ENCODE measurements around the gene AMMECR1.
"Not testable (repeated sequence)": the region's sequence is repeated elsewhere in the genome, so short reads cannot be mapped to it uniquely, and the experiment has no call there.

The AMMECR1 gene

DNA sequence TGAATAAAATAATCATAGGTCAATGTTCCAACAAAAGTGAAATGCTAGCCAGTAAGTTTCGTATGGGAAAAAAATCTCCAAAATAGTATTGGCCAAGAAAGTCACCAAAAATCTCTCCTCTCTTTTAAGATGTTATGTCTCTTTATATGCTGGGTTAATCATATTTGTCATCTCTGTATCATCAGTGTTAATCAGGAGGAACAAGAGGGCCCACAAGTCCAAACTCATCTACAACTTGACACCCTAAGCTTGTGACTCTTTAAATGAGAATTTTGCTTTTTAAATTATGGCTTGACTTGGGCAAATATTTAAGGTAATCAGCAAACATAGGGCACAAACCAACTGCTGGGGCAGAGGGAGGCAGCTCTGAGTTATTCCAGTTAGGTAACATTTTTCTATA lies 75.5 kb downstream of the AMMECR1 start:
- H3K27ac ChIP-seq (ENCODE audit: insufficient read depth, low read depth, low read length, poor library complexity, severe bottlenecking) = no peak overlapping the region
- no peaks in the 10 kb centered on the region for H3K9me3 ChIP-seq (ENCODE audit: control insufficient read depth, low read length)
- H3K27me3 ChIP-seq (ENCODE audit: control insufficient read depth, insufficient read depth, low read length, poor library complexity, severe bottlenecking) = no peaks in the 10 kb centered on the region
- 88% methylated on average over 1 of the region's 1 CpG; no CpG with 5 or more reads in 1 of the 2 experiments for WGBS, 2 experiments
- H3K4me1 ChIP-seq (ENCODE audit: control insufficient read depth, insufficient read depth, low read length) = no peaks in the 10 kb centered on the region
- no peak overlapping the region for H3K4me3 ChIP-seq (ENCODE audit: insufficient read depth, low read depth, low read length)
- H3K36me3 ChIP-seq (ENCODE audit: control insufficient read depth, insufficient read depth, low read length) = no peaks in the 10 kb centered on the region

DNA sequence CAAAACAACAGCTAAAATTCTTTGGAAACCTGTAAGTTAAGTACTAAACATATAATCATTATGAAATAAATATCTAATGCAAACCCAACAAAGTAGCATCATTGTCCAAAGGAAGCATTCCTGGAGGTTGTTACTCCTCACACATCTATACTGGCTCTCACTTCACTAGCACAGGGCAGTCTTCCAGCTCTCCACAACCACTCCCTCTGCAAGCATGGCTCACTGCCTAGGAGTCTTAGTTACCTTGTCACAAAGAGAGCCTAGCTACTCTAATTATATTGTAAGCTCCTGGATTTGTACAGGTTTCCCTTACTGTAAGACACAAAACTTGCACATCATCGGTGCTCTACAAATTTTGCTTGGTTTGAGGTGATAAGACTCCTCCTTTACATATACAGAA lies 76.1 kb downstream of the AMMECR1 start:
- WGBS, 2 experiments = no CpG with 5 or more reads among the region's 1 CpG
- H3K9me3 ChIP-seq (ENCODE audit: control insufficient read depth, low read length) = no peaks in the 10 kb centered on the region
- no peaks in the 10 kb centered on the region for H3K27me3 ChIP-seq (ENCODE audit: control insufficient read depth, insufficient read depth, low read length, poor library complexity, severe bottlenecking)
- no peak overlapping the region for H3K4me3 ChIP-seq (ENCODE audit: insufficient read depth, low read depth, low read length)
- no peaks in the 10 kb centered on the region for H3K4me1 ChIP-seq (ENCODE audit: control insufficient read depth, insufficient read depth, low read length)
- H3K27ac ChIP-seq (ENCODE audit: insufficient read depth, low read depth, low read length, poor library complexity, severe bottlenecking) = no peak overlapping the region
- H3K36me3 ChIP-seq (ENCODE audit: control insufficient read depth, insufficient read depth, low read length) = no peaks in the 10 kb centered on the region

DNA sequence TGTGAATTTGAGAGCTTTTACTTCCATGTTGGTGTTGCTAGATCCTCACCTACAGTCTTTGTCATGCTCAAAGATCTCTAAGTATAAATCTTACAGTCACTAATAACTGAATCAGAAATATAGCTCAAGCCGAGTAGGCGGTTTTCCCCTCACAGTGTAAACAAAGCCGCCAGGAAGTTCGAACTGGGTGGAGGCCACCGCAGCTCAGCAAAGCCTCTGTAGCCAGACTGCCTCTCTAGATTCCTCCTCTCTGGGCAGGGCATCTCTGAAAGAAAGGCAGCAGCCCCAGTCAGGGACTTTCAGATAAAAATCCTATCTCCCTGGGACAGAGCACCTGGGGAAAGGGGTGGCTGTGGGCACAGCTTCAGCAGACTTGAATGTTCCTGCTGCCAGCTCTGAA lies 79.6 kb downstream of the AMMECR1 start:
- 86 to 89% methylated on average over 5 of the region's 5 CpGs for WGBS, 2 experiments
- H3K27me3 ChIP-seq (ENCODE audit: control insufficient read depth, insufficient read depth, low read length, poor library complexity, severe bottlenecking); H3K4me1 ChIP-seq (ENCODE audit: control insufficient read depth, insufficient read depth, low read length); H3K4me3 ChIP-seq (ENCODE audit: insufficient read depth, low read depth, low read length); H3K9me3 ChIP-seq (ENCODE audit: control insufficient read depth, low read length); H3K36me3 ChIP-seq (ENCODE audit: control insufficient read depth, insufficient read depth, low read length); H3K27ac ChIP-seq (ENCODE audit: insufficient read depth, low read depth, low read length, poor library complexity, severe bottlenecking): not testable (repeated sequence)

DNA sequence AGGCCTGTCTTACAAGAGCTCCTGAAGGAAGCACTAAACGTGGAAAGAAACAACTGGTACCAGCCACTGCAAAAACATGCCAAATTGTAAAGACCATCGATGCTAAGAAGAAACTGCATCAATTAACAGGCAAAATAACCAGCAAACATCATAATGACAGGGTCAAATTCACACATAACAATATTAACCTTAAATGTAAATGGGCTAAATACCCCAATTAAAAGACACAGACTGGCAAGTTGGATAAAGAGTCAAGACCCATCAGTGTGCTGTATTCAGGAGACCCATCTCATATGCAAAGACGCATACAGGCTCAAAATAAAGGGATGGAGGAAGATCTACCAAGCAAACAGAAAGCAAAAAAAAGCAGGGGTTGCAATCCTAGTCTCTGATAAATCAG lies 86.4 kb downstream of the AMMECR1 start:
- H3K4me1 ChIP-seq (ENCODE audit: control insufficient read depth, insufficient read depth, low read length) = not testable (repeated sequence)
- 96% methylated on average over 2 of the region's 3 CpGs; no CpG with 5 or more reads in 1 of the 2 experiments for WGBS, 2 experiments

DNA sequence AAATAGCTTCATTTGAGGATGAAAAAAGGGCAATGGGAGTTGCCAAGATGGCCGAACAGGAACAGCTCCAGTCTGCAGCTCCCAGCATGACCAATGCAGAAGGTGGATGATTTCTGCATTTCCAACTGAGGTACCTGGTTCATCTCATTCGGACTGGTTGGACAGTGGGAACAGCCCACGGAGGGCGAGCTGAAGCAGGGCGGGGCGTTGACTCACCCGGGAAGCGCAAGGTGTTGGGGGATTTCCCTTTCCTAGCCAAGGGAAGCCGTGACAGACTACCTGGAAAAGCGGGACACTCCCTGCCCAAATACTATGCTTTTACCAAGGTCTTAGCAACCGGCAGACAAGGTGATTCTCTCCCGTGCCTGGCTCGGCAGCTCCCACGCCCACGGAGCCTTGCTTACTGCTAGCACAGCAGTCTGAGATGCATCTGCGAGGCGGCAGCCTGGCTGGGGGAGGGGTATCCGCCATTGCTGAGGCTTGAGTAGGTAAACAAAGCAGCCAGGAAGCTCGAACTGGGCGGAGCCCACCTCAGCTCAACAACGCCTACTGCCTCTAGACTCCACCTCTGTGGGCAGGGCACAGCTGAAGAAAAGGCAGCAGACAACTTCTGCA lies 88.3 kb downstream of the AMMECR1 start:
- not testable (repeated sequence) for H3K36me3 ChIP-seq (ENCODE audit: control insufficient read depth, insufficient read depth, low read length); H3K27me3 ChIP-seq (ENCODE audit: control insufficient read depth, insufficient read depth, low read length, poor library complexity, severe bottlenecking); H3K4me1 ChIP-seq (ENCODE audit: control insufficient read depth, insufficient read depth, low read length); H3K27ac ChIP-seq (ENCODE audit: insufficient read depth, low read depth, low read length, poor library complexity, severe bottlenecking); H3K9me3 ChIP-seq (ENCODE audit: control insufficient read depth, low read length)
- WGBS, 2 experiments = 45 to 62% methylated on average over 21 of the region's 21 CpGs
- H3K4me3 ChIP-seq (ENCODE audit: insufficient read depth, low read depth, low read length) = peak overlapping the region; percentile 6

More for the DNA sequence above, 86.4 kb downstream of the AMMECR1 start:
- H3K27ac ChIP-seq (ENCODE audit: insufficient read depth, low read depth, low read length, poor library complexity, severe bottlenecking); H3K36me3 ChIP-seq (ENCODE audit: control insufficient read depth, insufficient read depth, low read length); H3K9me3 ChIP-seq (ENCODE audit: control insufficient read depth, low read length); H3K4me3 ChIP-seq (ENCODE audit: insufficient read depth, low read depth, low read length); H3K27me3 ChIP-seq (ENCODE audit: control insufficient read depth, insufficient read depth, low read length, poor library complexity, severe bottlenecking): not testable (repeated sequence)

DNA sequence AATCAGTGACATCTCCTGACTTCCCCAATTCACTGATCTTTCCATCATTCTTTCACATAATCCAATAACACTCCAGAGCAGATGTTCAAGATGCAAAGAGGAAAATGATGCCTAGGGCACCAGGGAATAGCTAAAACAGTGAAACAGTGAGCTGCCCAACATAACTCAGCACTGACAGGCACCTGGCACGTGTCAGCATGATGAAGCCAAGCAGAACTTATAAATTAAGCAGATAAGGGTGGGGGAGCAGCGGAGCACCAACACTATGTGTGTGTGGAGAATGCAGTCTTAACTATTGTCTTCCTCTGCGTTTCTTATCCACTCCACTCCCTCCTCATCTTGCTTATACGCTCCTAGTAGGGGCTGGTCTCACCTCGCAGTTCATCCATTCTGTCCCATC lies 89.4 kb downstream of the AMMECR1 start:
- 88 to 92% methylated on average over 3 to 5 of the region's 5 CpGs for WGBS, 2 experiments
- no peaks in the 10 kb centered on the region for H3K27me3 ChIP-seq (ENCODE audit: control insufficient read depth, insufficient read depth, low read length, poor library complexity, severe bottlenecking)
- H3K9me3 ChIP-seq (ENCODE audit: control insufficient read depth, low read length) = no peaks in the 10 kb centered on the region
- H3K36me3 ChIP-seq (ENCODE audit: control insufficient read depth, insufficient read depth, low read length) = no peaks in the 10 kb centered on the region
- H3K4me1 ChIP-seq (ENCODE audit: control insufficient read depth, insufficient read depth, low read length) = no peaks in the 10 kb centered on the region
- no peak overlapping the region for H3K27ac ChIP-seq (ENCODE audit: insufficient read depth, low read depth, low read length, poor library complexity, severe bottlenecking)
- no peak overlapping the region for H3K4me3 ChIP-seq (ENCODE audit: insufficient read depth, low read depth, low read length)

DNA sequence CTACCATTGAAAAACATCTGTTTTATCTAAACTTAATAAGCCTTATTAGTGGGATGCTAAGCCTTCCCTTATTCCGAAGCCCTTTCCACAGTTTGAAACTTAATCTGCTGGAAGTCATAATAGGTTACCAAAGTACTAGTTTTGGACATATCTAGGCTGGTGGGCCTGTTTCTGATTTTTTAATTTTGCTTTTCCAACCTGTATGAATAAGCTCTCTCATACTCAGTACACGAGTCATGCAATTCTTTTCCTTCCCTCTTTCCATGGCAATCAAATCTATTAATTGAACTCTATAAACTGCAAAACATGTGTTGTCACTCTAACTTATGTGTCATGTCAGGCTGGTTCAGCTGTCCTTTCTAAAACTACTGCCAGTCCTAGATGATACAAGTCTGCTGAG lies 91.0 kb downstream of the AMMECR1 start:
- Histone ChIP-seq H3K4me1 (ENCODE audit: control insufficient read depth, insufficient read depth, low read length) (no peaks in the 10 kb centered on the region), H3K4me3 (ENCODE audit: insufficient read depth, low read depth, low read length) (no peak overlapping the region), H3K27me3 (ENCODE audit: control insufficient read depth, insufficient read depth, low read length, poor library complexity, severe bottlenecking) (no peaks in the 10 kb centered on the region), H3K36me3 (ENCODE audit: control insufficient read depth, insufficient read depth, low read length) (no peaks in the 10 kb centered on the region), H3K9me3 (ENCODE audit: control insufficient read depth, low read length) (no peaks in the 10 kb centered on the region), H3K27ac (ENCODE audit: insufficient read depth, low read depth, low read length, poor library complexity, severe bottlenecking) (no peak overlapping the region)
- 91 to 100% methylated on average over 1 to 2 of the region's 2 CpGs for WGBS, 2 experiments

DNA sequence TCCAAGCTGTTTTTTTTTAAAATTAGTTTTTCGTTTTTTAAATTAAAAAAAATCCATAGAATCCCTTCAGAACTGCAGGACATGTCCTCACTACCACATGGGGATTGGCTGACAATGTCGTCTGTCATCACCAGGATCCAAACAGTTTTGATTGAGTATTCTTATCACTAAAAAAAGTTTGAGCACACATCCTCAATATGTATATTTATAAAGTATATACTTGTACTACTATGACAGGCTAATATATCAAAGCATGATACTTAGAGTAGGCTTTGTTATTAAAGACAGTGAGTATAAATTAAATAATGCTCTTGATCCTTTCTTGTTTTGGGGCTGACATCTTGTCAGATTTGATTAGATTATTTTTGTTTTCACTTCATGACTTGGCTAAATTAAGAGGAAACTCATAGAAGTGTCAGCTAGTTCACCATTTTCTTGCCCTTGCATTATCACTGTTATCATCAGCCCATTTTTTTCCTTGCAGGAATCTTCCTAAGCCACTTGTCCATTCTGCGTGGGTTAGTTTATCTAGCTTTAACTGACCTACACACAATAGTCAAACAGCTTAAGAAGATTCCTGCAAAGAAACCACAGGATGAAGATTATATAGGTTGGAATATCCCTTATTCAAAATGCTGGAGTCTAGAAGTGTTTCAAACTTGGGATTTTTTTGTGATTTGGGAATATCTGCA lies 92.8 kb downstream of the AMMECR1 start:
- no peak overlapping the region for H3K4me3 ChIP-seq (ENCODE audit: insufficient read depth, low read depth, low read length)
- H3K4me1 ChIP-seq (ENCODE audit: control insufficient read depth, insufficient read depth, low read length) = no peaks in the 10 kb centered on the region
- no peaks in the 10 kb centered on the region for H3K36me3 ChIP-seq (ENCODE audit: control insufficient read depth, insufficient read depth, low read length)
- no peak overlapping the region for H3K27ac ChIP-seq (ENCODE audit: insufficient read depth, low read depth, low read length, poor library complexity, severe bottlenecking)
- no peaks in the 10 kb centered on the region for H3K9me3 ChIP-seq (ENCODE audit: control insufficient read depth, low read length)
- WGBS, 2 experiments = 85% methylated on average over 2 of the region's 3 CpGs; no CpG with 5 or more reads in 1 of the 2 experiments
- no peaks in the 10 kb centered on the region for H3K27me3 ChIP-seq (ENCODE audit: control insufficient read depth, insufficient read depth, low read length, poor library complexity, severe bottlenecking)

DNA sequence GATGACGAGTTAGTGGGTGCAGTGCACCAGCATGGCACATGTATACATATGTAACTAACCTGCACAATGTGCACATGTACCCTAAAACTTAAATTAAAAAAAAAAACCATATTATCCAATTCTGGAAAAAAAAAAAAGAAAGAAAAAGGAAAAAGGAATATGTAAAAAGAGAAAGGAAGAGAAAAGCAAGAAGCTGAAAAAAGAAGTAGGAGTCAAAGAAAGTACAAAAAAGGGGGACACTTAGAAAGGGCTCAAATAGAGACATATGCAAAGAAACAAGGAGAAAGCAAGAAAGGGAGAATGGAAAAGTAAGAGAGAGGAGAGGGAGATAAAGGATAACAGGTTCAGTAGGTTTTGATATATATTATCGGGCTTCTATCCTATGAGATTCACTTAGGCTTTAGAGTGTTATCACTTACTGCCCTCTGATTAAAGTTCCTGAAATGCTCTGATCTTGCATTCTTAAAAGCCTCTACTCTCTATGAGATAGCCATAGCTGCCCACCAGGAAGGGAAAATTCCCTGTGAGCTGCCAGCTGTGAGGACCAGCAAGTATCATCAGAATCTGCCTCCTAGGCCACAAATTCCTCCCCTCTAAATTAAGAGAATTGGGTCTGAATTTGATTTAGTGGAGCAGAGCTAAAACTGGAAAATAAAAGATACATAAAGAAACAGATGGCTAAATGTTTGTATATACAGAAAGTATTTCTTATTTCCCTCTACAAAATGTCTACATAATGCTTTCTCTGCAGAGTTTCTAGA lies 95.2 kb downstream of the AMMECR1 start:
- Histone ChIP-seq H3K27me3 (ENCODE audit: control insufficient read depth, insufficient read depth, low read length, poor library complexity, severe bottlenecking) (no peaks in the 10 kb centered on the region), H3K4me3 (ENCODE audit: insufficient read depth, low read depth, low read length) (no peak overlapping the region), H3K27ac (ENCODE audit: insufficient read depth, low read depth, low read length, poor library complexity, severe bottlenecking) (no peak overlapping the region), H3K4me1 (ENCODE audit: control insufficient read depth, insufficient read depth, low read length) (no peaks in the 10 kb centered on the region), H3K36me3 (ENCODE audit: control insufficient read depth, insufficient read depth, low read length) (no peaks in the 10 kb centered on the region), H3K9me3 (ENCODE audit: control insufficient read depth, low read length) (no peaks in the 10 kb centered on the region)
- WGBS, 2 experiments = 83% methylated on average over 1 of the region's 2 CpGs; no CpG with 5 or more reads in 1 of the 2 experiments

DNA sequence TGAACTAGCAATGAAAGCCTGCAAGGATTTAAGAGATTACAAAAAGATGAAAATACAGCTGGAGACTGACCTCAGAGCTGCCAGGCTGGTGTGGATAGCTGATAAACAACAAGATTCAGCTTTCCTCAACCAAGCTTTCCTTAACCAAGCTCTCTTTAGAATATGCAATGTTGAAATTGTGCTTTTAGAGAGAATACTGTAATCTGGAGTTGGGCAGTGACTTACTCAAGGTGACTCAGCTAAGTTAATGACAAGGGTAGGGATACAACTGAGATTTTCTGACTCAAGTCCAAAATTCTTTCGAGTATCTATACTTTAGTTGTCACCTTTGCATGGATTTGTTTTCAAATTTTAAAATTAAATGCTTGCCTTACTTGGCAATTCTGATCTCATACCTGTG lies 98.0 kb downstream of the AMMECR1 start:
- Histone ChIP-seq H3K27me3 (ENCODE audit: control insufficient read depth, insufficient read depth, low read length, poor library complexity, severe bottlenecking) (no peaks in the 10 kb centered on the region), H3K36me3 (ENCODE audit: control insufficient read depth, insufficient read depth, low read length) (no peaks in the 10 kb centered on the region), H3K4me1 (ENCODE audit: control insufficient read depth, insufficient read depth, low read length) (no peaks in the 10 kb centered on the region), H3K4me3 (ENCODE audit: insufficient read depth, low read depth, low read length) (no peak overlapping the region), H3K9me3 (ENCODE audit: control insufficient read depth, low read length) (no peaks in the 10 kb centered on the region), H3K27ac (ENCODE audit: insufficient read depth, low read depth, low read length, poor library complexity, severe bottlenecking) (no peak overlapping the region)
- WGBS, 2 experiments = 100% methylated on average over 1 of the region's 1 CpG; no CpG with 5 or more reads in 1 of the 2 experiments

All from ectodermal cell (in vitro differentiated cells).